GM18858 (cell line): Measurements from ENCODE around the gene ROR1.

Experiments
- ATAC-seq: cut with Tn5 transposase; IDR thresholded peaks from one replicate; pipeline ENCODE4 v1.9.1; 2021; ENCODE audit not compliant: unreplicated experiment

The ROR1 gene

DNA sequence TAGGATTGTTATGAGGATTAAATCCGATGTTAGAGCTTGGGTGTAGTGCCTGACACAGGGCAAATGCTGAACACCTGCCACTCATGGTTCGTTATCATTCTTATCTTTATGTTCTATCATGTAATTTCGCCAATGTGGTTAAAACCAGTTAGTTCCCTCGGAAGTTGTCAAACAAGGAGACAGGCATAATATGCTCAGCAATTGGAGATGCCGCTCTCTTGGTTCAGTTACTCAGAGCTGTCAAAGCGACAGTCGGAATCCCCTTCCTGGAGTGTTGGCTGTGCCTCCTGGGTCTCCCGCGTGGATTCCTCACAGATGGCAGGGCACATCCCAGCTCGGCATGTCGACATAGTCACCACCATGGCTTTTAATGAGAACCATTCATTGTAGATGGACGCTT is 192.2 kb downstream of the ROR1 start:
- no peak for ATAC-seq

GRCh38 chr1:63967901-63968300 is 194.1 kb downstream of the ROR1 start:
- no peak for ATAC-seq

DNA sequence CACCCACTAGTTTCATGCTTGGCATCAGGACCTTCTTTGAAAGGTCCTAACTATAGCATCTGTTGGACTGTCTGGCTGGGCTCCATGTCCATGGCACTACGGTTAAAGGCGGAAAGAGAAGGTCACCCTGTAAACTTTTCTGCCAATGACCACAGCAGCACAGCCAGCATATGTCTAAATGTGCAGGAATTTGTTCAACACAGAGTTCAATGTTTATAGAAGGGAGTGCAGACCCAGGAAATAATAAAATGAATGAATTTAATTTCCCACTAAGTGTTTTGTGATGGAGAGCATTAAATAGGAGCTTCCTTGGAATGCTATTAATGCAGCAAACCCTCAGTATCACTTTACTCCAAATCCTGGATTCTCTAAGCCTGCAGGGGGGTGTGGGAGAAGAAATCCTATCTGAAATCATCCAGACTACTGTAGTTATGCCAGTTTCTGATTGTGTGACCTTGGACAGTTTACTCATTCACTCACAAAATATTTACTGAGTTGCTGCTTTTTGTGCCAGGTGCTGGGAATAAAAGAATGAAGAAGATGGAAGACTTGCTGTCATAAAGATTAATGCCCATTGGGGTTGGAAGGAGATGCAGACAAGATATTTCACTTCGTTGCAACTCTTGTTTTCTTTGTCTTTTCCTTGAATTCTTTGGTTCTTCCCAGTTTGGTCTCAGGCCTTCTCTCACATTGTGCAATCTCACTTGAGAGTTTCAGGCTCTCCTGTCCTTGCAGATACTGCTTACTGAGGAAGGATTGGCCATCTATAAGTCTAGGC is 195.0 kb downstream of the ROR1 start:
- no peak for ATAC-seq

GRCh38 chr1:63969441-63969901 is 195.7 kb downstream of the ROR1 start:
- no peak for ATAC-seq

GRCh38 chr1:63971557-63971956 is 197.7 kb downstream of the ROR1 start:
- ATAC-seq: no peak

DNA sequence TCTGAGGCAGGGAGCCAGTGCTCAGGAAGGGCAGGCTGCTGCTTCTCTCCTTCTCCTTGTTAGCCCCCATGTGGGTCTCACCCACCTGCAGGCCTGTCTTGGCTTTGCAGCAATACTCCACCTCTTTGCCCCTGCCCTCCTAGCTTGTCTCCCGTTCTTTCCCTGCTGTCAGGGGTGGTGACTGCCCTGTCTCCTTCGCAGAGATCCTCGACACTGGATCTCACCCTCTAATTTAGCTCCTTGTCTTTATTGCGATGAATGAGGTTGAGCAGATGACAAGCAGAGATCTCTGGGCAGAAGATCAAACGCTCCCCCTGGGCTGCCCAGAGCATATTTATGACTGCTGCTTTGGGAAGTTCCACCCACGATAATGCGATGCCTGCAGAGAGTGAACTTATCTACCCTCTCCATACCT is 199.2 kb downstream of the ROR1 start:
- no peak for ATAC-seq

- no peak for ATAC-seq
Measured at GRCh38 chr1:63974966-63975365, 201.1 kb downstream of the ROR1 start.

DNA sequence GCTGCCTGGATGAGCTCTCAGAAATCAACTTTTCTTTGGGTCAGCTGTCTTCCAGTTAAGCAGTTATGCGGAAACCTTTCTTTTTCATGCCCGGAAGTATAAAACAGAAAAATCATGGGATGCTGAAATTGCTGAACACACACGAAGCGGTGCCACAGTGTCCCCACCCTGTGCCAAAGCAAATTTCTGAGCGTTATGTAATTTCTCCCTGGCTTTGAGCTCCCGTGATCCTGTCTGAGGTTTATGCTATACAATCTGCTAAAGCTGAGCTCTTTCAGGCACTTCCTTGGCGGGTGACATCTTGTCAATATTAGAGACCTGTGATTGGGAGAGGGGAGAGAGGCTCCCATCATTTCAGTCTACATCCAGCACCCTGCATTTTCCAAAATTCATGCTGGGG is 201.7 kb downstream of the ROR1 start:
- no peak for ATAC-seq

DNA sequence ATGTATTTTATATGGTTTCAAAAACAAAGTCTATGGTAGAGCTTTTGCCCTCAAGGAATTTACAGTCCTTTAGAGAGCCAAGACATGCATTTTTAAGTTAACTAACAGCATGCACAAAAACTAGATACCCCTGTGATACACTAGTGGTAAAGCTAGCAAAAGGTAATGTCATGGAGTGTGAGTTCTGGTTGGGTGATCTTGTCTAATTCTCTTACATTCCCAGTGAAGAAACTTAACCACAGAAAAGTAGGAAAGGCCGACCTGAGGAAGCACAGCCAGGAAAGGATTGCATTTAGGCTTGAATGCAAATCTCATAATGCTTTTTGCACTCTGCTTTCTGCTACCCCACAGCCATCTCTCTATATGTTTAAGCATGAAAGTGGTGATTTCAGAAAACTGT is 202.2 kb downstream of the ROR1 start:
- ATAC-seq: no peak

GRCh38 chr1:63977466-63977865 is 203.6 kb downstream of the ROR1 start:
- ATAC-seq: no peak

DNA sequence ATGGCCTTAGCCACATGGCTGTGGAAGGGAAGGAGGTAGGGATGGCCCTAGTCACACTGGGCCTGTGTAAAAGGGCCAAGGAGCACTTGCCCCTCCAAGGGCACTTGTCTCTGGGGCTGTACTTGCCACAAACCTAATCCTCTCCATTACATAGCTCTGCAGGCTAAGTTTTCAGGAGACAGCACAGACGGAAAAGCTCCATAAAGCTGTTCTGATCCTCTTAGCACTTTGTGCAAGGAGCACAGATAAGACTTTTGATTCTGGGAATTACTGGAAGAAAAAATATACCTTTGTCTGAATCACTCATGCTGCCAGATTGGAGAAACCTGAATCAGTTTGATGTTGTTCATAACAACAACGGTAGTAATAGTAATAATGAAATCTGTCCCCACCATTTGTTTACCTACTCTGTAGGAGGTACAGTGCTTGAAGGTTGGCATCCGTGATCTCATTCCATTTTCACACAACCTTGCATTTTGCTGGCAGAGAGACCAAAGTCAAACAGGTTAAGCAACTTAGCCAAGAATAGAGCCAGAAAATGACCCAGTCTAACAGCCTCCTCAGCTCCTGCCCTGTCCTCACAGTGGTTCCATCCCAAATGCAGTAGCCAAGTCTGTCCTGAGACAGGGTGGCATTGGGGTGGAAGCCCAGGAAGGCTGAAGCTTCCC is 207.1 kb downstream of the ROR1 start:
- no peak for ATAC-seq

DNA sequence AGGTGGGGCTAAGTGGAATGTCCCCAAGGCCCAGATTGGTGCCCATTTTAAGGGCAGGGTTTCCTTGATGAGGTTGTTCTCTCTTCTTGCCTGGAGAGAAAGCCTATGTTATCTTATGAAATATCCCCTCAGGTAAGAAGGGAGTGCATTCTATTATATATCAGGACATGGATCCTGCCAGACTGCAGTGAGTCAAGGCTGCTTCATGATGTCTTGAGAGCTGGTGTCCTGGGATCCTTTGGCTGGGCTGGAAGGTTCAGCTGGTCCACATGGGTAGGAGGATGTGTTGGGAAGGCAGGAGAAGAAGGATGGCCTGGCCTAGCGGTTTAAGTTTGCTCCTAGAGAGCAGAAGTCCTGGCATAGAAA is 207.6 kb downstream of the ROR1 start:
- no peak for ATAC-seq

GRCh38 chr1:63982201-63982600 is 208.4 kb downstream of the ROR1 start:
- ATAC-seq: no peak

GRCh38 chr1:63983391-63984256 is 209.8 kb downstream of the ROR1 start:
- ATAC-seq: no peak

DNA sequence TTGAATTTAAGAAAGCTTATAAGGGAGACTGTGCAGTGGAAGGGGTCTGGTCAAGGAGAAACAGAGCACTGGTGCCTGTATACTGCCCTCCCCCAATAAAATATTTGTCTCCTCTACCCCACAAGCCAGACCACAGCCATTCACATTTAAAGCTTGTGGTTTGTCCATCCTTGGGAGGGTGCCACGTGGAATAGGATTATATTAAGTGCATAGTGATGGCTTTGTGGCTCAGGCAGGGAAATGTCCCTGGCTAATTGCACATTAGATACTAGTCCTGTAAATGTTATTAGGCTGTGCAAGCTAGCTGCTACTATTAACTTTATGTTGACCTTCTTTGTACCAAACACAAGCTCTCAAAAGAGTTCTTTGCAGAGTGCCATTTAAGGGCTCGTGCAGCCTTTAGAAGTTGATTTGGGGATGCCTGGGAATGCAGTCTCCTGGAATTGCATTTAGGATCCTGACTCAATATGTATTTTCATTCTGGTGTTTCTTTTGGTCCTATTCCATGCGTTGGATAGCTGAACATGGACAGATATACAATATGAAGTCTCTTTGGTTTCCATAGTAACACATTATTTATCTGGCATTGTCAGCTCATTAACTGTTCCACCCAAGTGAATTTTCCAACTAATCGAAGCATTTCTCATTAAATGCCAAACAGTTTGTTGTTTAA is 210.6 kb downstream of the ROR1 start:
- no peak for ATAC-seq

- ATAC-seq: no peak
Measured at GRCh38 chr1:63984930-63985290, 211.1 kb downstream of the ROR1 start.

DNA sequence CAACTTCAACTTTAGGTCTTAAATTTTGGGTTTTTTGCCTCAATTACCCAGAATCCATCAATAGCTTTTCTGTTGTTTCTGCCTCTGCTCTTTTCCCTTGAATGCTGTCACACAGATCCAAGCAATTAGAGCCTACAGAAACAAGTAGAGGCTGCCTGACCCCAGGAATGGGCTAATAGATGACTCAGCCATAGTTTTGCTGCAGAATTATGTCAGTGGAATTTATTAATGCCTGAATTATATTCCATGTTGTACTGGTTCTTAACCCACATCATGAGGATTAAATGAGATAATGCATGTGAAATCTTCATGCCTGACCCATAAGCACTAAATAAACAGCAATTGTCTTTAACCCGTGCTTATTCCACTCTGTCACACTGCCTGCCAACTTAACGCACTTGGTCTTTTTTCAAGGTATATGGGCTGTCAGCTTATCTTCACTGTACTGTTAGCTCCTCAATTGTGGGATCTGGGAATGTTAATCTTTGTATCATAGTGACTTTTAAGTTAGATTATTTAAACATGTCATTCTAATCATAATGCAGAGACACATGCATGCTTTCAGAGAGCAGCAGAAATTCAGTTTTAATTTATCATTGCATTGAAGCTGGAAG is 213.3 kb downstream of the ROR1 start:
- no peak for ATAC-seq

DNA sequence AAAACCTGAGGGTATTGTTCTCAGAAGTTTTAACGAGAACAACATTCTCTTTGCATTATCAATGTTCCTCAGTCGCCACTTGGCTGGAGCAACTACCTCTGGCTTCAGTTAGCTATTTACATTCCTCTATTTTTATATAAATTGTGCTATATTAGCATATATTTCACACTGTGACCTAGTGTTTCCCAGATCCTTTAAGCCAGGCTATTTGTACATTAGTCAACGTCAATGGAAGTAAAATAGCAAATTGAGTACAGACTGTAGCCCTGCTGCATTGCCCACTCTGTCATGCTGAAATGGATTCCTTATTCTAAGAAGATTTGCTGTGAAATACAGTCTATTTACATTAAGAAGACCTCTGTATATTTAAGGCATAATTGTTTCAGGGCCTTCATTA is 213.8 kb downstream of the ROR1 start:
- ATAC-seq: no peak

DNA sequence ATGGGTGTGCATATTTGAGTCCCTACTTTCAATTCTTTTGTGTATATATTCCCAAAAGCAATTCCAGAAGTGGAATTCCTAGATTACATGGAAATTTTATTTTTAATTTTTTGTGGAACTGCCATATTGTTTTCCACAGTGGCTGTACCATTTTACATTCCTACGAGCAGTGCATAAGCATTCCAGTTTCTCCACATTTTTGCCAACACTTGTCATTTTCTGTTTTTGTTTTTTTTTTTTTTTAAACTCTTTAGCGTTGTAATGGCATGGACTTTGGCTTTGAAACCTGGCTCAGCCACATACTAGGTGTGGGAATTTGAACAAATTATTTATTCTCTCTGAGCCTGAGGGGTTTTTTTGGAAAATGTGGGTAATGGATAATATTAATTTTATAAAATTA is 215.1 kb downstream of the ROR1 start:
- no peak for ATAC-seq

- ATAC-seq: no peak
Measured at GRCh38 chr1:63991685-63992084, 217.9 kb downstream of the ROR1 start.

DNA sequence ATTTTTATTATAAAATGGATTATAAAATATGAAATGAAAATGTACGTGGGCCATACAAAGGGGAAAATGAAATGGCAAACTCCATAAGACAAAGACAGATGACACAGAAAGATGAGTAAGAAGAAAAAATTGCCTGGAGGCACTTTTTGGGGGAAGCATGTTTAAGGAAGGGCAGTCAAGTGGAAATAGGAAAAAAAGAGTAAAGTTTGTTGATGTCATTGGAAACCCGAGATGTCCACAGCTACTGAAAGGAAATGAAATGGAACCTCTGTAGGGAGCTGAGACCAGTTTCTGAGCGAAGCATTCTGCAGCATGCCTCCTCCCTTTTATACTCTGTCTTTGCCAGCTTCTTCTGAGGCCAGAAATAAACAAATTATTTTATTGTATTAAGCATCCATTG is 226.2 kb downstream of the ROR1 start:
- ATAC-seq: no peak
